ENCODE measurements around the gene MYOG.

GRCh38 chr1:203035111-203036000, 50.5 kb downstream of the MYOG start:
- TF ChIP-seq POLR2A (IDR thresholded peaks at IDR 0.05; ENCODE audit: low read depth, low read length) (no peak), USF2 (IDR thresholded peaks at IDR 0.05; ENCODE audit: low read depth, low read length) (no peak), CTCF (conservative IDR thresholded peaks at IDR 0.05; ENCODE audit: low read depth, low read length) (no peak)

Measured in IMR-90 (cell line).